Neutrophil (primary cell): ENCODE results near the gene ANKRD10.

Source experiments
- H3K27ac ChIP-seq: fragments of 200-600 bp; sonication (generic); 2 replicates; pipeline ENCODE4 v1.5.1; 2016; ENCODE audit warnings: mild to moderate bottlenecking, moderate library complexity
- H3K27me3 ChIP-seq: fragments of 200-600 bp; sonication (generic); 2 replicates; pipeline ENCODE4 v1.6.0; 2016; ENCODE audit warnings: mild to moderate bottlenecking
- H3K36me3 ChIP-seq: fragments of 200-600 bp; sonication (generic); 2 replicates; pipeline ENCODE4 v1.5.1; 2017
- H3K4me1 ChIP-seq, 2 experiments: fragments of 200-600 bp in 1 of 2; sonication (generic) in 1 of 2; 1 replicate in 1 of 2; 2 replicates in 1 of 2; pipeline versions ENCODE4 v1.5.1 to v1.6.1; 2013 to 2016; ENCODE audit warnings: low read depth in 1 of 2, low read length in 1 of 2, mild to moderate bottlenecking in 1 of 2, moderate library complexity in 1 of 2; ENCODE audit not compliant: control insufficient read depth in 1 of 2, insufficient read depth in 1 of 2
- H3K4me3 ChIP-seq, 2 experiments: fragments of 200-600 bp in 1 of 2; sonication (generic) in 1 of 2; 1 replicate in 1 of 2; 2 replicates in 1 of 2; pipeline ENCODE4 v1.5.1; 2013 to 2016; ENCODE audit warnings: low read depth in 1 of 2, low read length in 1 of 2, mild to moderate bottlenecking in 1 of 2, moderate library complexity in 1 of 2
- H3K9me3 ChIP-seq: fragments of 200-600 bp; sonication (generic); 2 replicates; pipeline ENCODE4 v1.5.1; 2016
- CTCF ChIP-seq: fragments of 200-600 bp; sonication (generic); IDR thresholded peaks from 2 replicates; pipeline ENCODE4 v1.5.1; 2016; ENCODE audit warnings: antibody characterized with exemption

Gene ANKRD10

GRCh38 chr13:110921695-110922094 is 6.8 kb upstream of the ANKRD10 start:
- Histone ChIP-seq H3K9me3 (no peaks in the 10 kb centered on the region), H3K4me1 (peaks cover under 1 to 2% of the 10 kb centered on the region in 2 experiments), H3K4me3 (no peak overlapping the region), H3K36me3 (no peaks in the 10 kb centered on the region), H3K27ac (no peak overlapping the region), H3K27me3 (peaks cover 58% of the 10 kb centered on the region)
- TF ChIP-seq CTCF, result no peak

DNA sequence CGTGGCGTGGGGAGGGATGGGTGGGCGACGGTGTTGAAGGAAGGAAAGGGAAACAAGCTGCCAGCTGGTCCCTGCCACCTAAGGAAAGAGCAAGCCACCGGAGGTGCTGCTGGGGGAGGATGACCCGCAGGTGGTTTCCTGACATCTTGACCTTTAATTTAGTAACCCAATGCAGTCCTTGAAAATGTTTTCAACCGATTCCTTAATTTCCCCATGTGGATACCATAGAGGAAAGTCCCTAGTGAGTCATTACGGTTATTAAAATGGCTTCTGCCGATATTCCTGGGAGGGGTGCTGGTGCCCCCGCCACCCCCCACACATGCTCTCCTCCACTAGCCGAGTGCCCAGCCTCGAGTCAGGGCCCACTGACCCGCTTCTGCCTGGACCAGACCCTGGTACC is 6.3 kb upstream of the ANKRD10 start:
- Histone ChIP-seq H3K27me3 (peaks cover 53% of the 10 kb centered on the region), H3K9me3 (no peaks in the 10 kb centered on the region), H3K4me3 (no peak overlapping the region), H3K36me3 (no peaks in the 10 kb centered on the region), H3K4me1 (peaks cover 5 to 7% of the 10 kb centered on the region in 2 experiments), H3K27ac (no peak overlapping the region)
- no peak for TF ChIP-seq CTCF

DNA sequence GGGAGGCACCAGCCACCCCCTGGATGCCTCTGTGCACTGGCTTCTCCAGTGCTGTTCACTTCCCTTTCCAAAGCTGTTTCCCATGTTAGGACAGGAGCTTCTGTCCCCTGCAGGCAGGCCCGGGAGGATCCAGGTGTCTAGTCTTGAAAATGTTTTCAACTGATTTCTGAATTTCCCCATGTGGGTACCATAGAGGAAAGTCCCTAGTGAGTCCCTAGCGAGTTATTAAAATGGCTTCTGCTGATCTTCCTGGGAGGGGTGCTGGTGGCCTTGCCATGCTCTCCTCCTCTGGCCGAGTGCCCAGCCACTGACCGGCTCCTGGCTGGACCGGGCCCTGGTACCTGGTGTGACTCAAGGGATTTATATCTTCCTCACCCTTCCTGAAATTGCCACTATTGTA is 5.2 kb upstream of the ANKRD10 start:
- no peak overlapping the region for H3K27ac ChIP-seq
- H3K36me3 ChIP-seq, result no peaks in the 10 kb centered on the region
- peaks cover 52% of the 10 kb centered on the region for H3K27me3 ChIP-seq
- no peaks in the 10 kb centered on the region for H3K9me3 ChIP-seq
- H3K4me3 ChIP-seq, result no peak overlapping the region
- peaks cover 11 to 12% of the 10 kb centered on the region in 2 experiments for H3K4me1 ChIP-seq
- no peak for TF ChIP-seq CTCF

GRCh38 chr13:110916301-110917142 is 1.7 kb upstream of the ANKRD10 start:
- Histone ChIP-seq H3K4me3 (peak overlapping the region; percentile 92 to 94), H3K27ac (peak overlapping the region; percentile 94)

GRCh38 chr13:110915874-110916206 is 971 bp upstream of the ANKRD10 start:
- H3K9me3 ChIP-seq, result no peaks in the 10 kb centered on the region
- H3K4me3 ChIP-seq, result peak overlapping the region; percentile 92 to 94
- H3K27ac ChIP-seq, result peak overlapping the region; percentile 94
- TF ChIP-seq CTCF, result no peak
- H3K4me1 ChIP-seq, result peaks cover 35% of the 10 kb centered on the region in 2 experiments
- H3K36me3 ChIP-seq, result no peaks in the 10 kb centered on the region
- peaks cover 12% of the 10 kb centered on the region for H3K27me3 ChIP-seq

More at GRCh38 chr13:110916301-110917142, 1.7 kb upstream of the ANKRD10 start:
- peaks cover 35% of the 10 kb centered on the region in 2 experiments for H3K4me1 ChIP-seq
- TF ChIP-seq CTCF, result no peak
- H3K36me3 ChIP-seq, result no peaks in the 10 kb centered on the region
- H3K9me3 ChIP-seq, result no peaks in the 10 kb centered on the region
- peaks cover 18% of the 10 kb centered on the region for H3K27me3 ChIP-seq
